NOMO-1 treated with DMSO at 0.1 percent for 48 hours (cell line): ENCODE results near the gene GALNT7.

Experiments used
- DNase-seq: peaks from one replicate; lab custom pipeline; 2025; ENCODE audit not compliant: unreplicated experiment; lab: John Stamatoyannopoulos, UW

The GALNT7 gene

DNA sequence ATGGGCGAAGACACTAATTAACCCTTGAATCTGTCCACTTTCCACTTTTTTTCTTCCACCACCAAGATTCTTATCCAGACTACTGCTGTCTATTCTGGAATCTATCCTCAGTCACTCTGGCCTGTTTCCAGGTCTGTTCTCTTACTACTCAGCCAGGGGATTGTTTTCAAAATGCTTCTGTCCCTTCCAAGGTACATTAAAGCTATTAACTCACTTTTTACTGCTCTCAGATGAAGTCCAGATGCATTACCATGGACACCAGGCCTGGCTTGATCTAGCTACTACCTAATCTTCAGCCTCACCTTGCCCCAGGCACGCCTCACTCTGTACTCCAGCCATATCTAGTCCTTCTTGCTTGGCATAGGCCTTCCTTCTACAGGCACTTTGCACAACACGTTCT lies 66.4 kb downstream of the GALNT7 start:
- DNase-seq = no peak

DNA sequence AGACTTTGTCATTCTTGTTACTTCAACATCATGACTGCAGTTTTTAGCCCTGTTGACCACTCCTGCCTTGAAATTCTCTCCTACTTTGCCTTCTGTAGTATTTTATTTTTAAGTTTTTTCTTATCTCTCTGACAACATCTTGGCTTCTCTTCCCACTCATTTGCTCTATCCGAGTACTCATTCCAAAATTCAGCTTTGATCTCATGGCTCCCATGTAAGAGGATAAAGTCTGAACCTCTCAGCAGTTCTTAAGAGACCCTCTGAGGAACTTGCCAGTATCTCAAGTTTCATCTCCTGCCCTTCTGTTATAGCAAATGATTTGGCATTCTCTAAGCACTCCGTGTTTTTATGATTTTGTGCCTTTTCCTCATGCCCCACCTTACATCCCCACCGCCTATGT lies 67.7 kb downstream of the GALNT7 start:
- DNase-seq = no peak

DNA sequence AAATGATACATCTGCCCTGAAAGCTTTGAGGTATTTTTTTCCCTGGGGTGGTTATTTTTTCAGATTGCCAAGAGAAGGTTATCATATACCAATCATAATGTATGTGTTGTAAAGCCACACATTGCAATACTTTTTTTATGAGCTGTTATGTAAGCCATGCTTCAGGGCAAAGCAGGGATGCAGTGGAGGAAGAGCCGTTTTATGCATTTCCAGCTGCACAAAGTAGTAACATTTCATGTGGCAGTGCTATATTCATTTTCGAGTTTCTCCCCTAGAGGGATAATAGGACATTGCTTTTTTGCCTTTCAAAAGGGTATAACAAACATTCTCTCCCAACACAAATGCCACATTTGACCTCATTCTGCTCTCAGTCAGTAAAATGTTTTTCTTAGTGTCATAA lies 68.5 kb downstream of the GALNT7 start:
- no peak for DNase-seq

DNA sequence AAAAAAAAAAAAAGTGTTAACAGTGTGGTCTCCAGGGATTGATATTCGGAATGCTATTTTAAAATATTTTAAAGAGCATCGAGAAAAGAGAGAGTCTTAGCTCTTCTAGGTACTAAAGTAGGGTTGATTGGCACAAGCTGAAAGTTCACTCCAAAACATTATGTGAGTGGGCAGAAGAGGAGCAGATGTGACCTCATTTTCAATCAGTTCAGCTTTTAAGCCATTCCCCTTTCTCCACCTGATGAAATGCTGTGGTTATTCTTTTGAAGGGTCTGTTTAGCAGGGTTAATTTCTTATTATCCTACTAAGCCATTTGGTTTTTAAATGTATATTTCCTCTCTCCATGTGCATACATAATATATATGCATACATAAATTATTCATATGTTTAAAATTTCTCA lies 69.2 kb downstream of the GALNT7 start:
- no peak for DNase-seq

DNA sequence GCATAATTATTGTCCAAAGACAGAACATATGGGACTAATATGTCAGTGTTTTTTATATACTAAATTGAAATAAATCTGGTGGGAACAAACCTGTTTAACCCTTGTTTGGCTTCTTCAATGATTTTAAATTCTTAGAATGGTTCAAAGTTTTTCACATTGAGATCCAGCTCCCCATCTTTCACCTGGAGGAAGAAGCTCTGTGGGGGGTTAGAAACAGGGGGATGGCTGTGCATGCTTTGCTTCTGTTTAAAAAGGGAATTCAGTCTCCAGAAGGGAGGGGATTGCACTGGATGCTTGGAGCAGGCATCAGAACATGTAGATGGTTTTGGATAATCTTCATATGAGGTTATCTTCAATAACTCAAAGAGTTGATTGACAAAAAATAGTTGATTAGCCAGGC lies 72.1 kb downstream of the GALNT7 start:
- DNase-seq = no peak

DNA sequence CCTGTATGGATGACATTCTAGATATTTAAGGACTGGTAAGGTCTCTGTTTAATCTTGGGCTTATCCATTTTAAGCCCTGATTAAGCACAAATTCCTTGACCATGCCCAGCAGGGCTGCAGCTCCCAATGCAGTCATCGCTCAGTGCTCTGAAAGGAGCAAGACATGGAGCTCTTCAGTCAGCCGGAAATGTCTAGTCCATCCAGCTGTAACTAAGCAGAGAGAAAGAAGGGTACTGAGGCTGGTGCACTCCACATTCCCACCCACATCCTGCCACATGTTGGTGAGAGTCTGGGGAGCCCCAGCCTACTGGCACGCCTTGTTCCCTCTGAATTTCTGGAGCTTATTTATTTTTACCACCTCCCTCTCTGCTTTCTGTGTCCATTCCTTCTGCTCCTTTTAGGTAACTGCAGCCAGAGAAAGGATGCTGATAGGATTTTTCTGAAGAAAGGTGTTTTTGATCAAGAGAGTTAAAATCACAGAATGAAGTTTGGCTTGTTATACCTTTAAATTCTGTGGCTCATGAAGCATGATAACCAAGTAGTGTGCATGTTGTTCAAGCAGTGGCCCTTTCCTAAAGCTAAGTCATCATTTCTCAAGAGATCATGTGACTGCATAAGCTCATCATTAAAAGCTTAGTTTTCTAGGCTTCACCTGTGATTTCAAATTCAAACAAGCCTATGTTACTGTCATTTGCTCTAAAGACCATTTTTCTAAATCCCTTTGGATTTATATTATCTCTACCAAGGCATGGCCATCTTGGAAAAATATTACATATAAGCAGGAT lies 74.0 kb downstream of the GALNT7 start:
- no peak for DNase-seq

DNA sequence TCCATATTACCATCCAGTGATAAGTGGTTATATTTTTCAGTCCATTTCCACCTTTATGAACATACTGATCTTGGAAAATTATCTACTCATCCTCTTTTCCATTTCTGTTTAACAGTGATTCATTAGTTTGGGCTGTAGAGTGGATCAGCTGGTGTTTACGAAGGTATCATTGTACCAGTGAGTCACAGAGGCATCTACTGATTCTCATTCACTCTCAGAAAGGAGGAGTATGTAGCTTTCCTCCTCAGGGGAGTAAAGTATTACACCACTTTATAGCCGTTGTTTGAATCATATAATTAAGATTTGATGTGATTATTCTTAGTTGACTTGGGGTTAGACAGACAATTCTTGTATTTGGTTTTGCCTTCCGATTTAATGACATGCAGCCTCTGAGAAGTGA lies 74.7 kb downstream of the GALNT7 start:
- DNase-seq = no peak

DNA sequence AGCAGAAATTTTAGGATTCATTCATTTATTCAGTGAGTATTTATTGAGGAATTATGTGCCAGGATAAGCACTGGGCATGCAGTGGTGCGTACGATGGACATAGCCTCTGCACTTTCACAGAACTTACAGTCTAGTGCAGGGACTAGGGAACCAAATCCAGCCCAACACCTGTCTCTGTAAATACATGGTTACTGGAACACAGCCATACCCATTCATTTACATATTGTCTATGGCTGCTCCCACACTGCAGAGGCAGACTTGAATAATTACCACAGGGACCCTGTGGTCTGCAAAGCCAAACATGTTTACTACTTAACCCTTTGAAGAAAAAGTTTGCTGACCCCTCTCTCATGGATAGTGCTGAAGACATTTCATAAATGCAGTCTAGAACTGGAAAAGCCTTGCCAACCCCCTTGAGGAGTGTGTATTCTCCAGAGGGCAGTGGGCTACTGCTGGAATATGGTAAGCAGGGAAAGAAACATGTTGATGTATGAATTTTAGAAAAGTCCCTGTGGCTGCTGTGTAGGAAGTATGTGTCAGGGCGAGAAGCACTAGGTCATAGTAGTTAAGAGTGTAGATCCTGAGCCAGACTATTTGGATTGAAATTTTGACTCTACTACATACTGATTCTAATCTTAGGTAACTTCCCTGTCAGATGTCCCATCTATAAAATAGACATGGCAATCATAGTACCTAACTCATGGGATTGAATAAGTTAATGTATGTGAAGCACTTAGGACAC lies 75.5 kb downstream of the GALNT7 start:
- no peak for DNase-seq

DNA sequence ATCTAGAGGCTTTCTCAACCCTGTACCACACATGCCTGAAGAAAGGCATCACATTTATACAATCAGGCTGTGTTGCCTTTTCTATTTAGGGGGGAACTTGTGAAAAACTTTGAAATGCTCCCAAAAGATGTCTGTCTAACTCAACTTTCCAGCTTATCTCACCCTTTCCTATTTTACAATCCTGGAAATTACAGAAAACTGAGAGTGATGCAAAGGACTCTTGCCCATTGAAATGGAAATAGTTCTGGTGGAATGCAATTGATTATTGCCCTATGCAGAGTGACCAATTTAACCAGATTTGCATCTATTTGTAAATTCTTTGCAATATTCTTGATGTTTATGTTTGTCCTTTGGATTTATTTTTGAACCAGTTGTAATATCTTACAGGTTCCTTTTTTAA lies 77.3 kb downstream of the GALNT7 start:
- DNase-seq = no peak

DNA sequence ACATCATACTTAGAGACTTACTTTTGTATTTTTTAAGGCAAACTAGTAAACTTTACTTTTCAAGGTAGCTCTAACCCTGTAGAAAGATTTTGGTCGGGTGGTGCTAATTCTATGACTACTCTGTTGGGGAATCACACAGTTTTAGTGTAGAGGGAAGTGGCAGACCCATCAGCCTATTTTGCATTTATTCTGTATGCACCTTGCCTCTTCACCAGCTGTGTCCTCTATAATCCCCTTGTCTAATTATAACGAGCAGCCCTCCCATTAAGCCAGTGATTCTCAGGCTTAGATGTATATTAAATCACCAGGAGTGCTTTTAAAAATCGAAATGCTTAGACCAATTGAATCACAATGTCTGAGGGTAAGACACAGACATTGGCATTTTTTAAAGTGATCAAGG lies 78.1 kb downstream of the GALNT7 start:
- no peak for DNase-seq

DNA sequence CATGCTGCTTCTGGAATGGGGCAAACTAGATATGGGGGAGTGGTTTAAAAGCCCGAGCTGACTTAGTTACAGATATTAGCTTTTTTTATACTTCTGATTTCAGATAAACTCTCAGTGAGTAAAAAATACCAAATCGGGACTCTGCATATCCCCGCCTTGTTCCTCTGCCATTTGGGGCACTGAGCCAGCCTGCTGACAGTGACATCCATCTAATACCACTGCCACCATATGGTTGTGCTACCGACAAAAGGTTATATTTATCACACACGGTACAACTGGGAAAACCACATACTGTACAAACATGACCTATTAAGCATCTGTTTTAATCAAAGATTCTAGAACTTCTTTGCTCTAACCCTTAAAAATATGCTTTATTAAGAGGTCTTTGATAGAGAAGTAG lies 78.7 kb downstream of the GALNT7 start:
- DNase-seq = no peak

DNA sequence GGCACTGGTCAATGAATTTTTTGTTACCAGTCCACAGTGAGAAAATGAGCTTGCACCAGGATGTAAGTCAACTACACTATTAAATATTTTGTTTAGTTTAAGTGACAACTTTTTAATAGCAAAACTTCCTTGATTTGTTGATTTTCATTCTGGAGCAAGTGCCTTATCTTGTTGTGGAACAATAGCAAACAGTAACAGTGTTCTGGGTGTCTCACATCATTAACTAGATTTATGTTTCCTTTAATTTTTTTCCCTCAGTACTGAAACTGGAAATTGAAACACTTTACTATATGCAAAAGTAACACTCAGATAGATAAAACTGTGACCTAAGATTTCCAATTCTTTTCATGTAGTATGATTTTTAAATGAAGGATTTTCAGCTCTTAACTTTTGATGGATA lies 80.1 kb downstream of the GALNT7 start:
- DNase-seq = no peak

DNA sequence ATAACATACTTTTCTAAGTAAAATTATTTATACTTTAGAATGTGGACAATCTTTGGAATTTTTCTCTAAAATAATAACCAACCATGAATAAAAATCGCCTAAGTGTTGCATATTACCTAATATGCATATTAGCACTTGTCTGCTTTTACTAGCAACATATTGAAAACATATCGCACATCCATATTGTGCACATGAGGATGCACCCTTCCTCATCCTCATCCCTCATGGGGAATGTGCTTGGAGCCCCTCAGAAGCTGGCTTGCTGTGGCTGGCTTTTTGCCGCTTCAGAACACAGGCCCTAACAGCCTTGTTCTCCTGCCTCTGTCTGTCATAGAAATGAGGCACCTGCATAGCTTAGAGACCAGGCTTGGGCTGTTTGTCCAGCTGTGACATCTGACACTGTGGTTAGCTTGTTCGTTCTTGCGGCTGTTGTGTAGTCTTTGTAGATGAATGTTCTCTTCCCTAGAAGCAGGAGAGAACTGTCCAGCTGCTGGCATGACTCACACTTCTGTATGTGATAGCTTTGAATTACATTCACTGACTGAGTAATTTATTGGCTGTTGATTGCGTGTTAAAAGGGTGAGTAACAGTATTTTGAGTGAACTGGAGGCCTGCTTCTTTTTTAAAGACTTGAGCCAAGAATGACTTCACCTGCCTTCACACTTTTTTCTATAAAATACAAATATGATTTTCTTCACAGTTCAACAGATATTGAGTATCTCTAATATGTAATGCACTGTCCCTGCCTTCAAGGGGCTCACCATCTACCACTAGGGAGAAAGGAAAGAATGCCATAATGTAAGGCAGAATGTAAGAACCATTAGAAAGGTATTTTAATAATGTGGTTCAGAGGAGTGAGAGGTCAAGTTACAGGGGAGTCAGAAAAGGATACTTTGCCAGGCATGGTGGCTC lies 83.7 kb downstream of the GALNT7 start:
- peak; percentile 98 for DNase-seq

DNA sequence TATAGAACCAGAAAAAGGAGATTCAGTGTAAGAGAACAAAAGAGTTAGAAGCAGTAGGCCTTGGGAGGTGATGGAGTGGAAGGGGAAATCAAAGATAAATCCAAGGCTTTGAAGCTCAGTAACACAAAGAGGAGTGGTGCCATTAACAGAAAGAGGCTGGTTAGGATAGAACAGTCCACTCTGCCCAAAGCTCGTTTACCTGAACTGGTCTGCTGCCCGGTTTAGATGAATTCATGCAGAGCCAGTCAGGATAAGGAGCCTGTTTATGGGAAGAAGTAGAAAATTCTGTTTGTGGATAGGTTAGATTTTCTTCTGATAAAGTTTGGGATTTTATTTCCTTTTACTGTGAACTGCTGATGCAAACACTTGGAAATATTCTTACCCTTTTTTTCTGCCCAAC lies 85.0 kb downstream of the GALNT7 start:
- DNase-seq = no peak

DNA sequence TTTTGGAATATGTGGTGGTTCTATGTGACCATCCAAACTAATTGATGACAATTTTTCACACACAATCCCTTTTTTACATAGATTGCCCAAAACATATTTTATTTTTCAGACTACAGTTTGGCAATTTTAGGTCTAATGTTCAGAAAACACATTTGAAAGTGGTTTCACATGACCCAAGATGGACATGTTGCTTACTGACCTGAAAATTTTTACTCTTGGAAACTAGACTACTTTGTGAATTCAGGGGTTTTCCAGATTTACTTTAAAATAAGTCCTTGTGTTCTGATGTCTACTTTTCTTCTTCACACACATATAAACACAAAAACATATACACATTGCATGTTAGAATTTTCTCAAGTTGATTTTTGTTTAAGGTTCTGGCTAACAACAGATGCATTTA lies 86.0 kb downstream of the GALNT7 start:
- DNase-seq = no peak

DNA sequence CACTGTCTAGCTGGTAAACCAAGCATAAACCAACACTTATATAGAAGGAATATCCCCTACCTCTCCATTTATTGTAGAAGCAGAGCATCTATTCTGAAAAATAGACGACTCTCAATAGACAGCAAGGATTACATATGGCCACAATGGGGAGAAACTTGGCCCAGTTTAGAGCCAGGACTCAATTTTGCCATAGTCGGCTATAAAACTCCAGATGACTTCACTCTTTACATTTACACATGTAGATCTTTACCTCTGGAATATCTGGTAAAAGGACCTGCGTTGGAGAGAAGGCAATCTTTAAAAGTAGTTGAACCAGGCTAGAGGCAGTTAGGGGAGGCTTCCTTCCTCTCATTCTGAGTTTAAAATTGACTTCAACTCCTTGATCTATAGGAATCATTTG lies 88.2 kb downstream of the GALNT7 start:
- DNase-seq = no peak

DNA sequence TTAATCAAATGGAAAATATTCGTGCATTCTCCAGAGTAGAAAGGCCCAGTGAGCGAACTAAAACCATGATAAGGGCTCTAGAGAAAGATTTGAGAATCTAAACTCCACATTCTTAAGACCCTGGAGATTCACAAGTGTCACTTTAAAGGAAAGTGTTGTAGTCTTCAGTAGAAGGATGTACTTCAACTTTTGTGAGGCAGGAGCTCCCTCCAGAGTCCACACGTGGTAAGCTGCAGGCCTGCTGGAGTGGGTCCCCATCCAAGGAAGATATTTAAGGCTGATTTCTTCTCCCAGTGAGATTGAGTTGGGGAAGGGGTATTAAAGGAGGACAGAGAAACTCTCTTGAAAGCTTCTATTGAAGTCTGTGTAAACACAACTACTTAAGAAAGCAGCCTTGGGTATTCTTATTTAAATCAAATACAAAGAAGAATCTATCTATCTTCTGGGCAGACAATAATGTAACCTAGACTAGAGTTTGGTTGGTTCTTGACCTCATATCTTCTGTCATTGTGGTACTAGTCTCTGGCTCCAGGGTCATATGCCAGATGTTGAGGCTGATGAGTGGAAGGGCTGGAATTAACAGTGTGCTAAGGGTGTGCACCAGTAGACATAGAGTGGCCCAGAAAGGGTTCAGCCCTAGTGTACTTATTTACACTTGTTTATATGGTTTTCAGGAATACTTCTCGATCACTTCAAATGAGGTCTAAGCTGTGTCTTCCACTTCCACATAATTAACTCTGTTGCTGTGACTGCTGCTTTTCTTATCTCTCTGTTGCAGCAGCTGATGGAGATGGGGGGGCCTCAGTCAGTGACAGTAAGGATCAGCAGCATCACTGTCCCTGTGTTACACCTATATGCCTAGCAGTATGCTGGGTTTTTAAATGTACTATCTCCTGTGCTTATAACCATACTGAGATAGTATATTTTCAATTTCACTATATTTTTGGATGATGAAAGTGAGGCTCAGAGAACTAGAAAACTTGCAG lies 89.4 kb downstream of the GALNT7 start:
- peak; percentile 53 for DNase-seq

DNA sequence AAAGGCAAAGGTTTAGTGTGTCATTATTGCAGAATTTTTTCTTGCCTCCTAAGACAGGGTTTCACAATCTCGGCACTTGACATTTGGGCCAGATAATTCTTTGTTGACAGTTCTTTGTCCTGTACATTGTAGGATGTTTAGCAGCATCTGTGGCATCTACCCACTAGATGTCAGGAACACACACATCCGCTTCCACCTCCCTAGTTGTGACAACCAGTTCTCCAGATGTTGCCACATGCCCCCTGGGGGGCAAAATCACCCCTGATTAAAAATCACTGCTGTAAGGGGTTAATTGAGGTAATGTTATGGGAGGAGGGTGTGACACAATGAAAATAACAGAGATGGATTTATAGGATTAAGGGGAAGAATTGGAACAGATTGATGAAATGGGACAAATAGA lies 90.3 kb downstream of the GALNT7 start:
- no peak for DNase-seq

DNA sequence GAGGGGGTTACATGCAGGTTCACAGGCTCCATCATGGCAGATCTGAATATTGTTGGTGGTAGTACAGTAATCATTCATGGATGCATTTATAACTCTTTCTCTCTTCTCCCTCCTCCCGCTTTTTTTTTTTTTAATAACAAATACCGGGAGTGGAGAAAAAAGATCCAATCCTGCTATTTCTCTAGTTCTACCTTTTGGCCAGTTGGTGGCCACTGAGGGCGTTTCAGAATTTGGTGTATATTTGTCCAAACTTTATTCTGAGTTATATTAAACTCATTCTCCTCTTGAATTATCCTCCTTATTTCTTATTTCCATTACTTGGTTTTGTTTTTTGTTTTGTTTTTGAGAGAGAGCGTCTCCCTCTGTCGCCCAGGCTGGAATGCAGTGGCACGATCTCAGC lies 90.7 kb downstream of the GALNT7 start:
- no peak for DNase-seq

DNA sequence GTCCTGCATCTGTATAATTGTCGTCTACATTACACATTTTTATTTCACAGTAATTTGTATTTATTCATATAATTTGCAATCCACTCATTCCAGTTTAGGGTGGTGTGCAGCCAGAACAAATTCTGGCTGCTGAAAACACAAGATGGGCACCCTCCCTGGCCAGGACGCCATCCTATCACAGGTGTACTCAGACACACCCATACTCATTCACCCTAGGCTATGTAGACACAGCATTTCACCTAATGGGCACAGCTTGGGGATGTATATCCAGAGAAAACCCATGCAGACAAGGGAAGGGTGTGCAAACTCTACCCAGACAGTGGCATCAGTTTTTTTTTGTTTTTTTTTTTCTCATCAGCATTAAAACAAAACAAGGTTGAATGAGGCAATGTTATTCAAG lies 92.4 kb downstream of the GALNT7 start:
- no peak for DNase-seq

DNA sequence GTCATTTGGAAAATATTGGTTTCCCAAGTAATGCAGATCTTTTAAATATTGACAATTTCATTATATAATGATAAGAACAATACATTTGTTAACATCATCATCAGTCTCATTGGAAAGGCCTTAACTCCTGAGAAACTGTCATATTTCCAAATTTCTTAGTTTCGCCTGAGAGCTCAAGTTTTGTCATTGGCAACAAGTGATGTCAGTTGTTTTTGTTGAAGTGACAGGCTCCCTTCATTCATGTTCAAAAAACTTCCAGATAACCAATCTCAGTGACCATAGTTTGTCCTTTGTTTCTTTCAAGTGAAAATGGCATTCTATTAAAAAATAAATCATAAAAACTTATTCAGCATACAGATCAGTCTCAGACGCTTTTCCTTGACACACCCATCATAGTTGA lies 93.8 kb downstream of the GALNT7 start:
- DNase-seq = no peak
